ENCODE measurements around the gene LPCAT4.
"Not testable (repeated sequence)": the region's sequence is repeated elsewhere in the genome, so short reads cannot be mapped to it uniquely, and the experiment has no call there.

LPCAT4 gene

GRCh38 chr15:34353627-34354026, 13.4 kb downstream of the LPCAT4 start:
- ChIA-PET CTCF (no interaction called here), POLR2A (ENCODE audit: low non-redundant PET) (no interaction called here)
- no peak for DNase-seq (ENCODE audit: low spot score)
- no peak overlapping the region for H3K27ac ChIP-seq
- no peak for TF ChIP-seq CTCF (conservative IDR thresholded peaks at IDR 0.05; ENCODE audit: low read depth)

DNA sequence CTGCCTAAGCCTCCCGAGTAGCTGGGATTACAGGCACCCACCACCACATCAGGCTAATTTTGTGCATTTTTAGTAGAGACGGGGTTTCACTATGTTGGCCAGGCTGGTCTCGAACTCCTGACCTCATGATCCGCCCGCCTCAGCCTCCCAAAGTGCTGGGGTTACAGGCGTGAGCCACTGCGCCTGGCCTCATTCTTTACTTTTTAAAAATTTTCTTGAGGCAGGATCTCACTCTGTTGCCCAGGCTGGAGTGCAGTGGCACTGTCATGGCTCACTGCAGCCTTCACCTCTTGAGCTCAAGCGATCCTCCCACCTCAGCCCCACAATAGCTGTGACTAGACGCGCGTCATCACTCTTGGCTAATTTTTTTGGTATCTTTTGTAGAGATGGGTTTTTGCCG, 14.0 kb downstream of the LPCAT4 start:
- POLR2A ChIA-PET (ENCODE audit: low non-redundant PET): not testable (repeated sequence)

GRCh38 chr15:34349769-34350168, 17.2 kb downstream of the LPCAT4 start:
- ChIA-PET CTCF (interaction anchor here (0.6 kb wide), 1 partner anchor 91 kb away, joined by 5 read pairs; no protein-coding TSS in a partner anchor), POLR2A (ENCODE audit: low non-redundant PET) (no interaction called here)
- DNase-seq (ENCODE audit: low spot score): no peak
- no peak overlapping the region for H3K27ac ChIP-seq
- TF ChIP-seq CTCF (conservative IDR thresholded peaks at IDR 0.05; ENCODE audit: low read depth): no peak

More for the DNA sequence above, 14.0 kb downstream of the LPCAT4 start:
- H3K27ac ChIP-seq; CTCF ChIA-PET; DNase-seq (ENCODE audit: low spot score): not testable (repeated sequence)

DNA sequence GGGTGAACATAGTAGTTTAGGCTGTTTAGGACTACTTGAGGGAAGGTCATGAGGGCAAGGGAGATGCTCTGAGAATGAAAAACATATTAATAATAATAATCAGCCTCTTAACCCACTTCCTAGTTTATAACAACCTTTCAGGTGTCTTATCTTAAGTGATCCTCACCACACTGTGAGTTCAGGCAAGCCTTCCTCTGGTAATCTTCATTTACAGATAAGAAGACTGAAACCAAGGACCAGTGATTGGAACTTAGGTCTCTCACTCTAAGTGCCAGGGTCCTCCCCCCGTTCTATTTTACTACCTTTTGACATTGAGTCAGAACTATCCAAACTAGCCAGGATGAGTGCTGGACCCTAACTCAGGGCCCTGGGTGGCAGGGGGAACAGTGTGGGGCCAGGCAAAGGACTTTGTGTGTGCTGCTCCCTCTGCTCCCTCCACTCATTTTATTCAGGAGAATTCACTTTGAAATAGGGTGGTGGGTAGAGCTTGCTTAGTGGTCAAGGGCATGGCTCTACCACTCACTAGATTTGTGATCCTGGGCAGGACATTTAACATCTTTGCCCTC, 18.2 kb downstream of the LPCAT4 start:
- TF ChIP-seq CTCF (conservative IDR thresholded peaks at IDR 0.05; ENCODE audit: low read depth): no peak
- H3K27ac ChIP-seq: no peak overlapping the region
- DNase-seq (ENCODE audit: low spot score): no peak
- POLR2A ChIA-PET (ENCODE audit: low non-redundant PET): no interaction called here
- CTCF ChIA-PET: no interaction called here

DNA sequence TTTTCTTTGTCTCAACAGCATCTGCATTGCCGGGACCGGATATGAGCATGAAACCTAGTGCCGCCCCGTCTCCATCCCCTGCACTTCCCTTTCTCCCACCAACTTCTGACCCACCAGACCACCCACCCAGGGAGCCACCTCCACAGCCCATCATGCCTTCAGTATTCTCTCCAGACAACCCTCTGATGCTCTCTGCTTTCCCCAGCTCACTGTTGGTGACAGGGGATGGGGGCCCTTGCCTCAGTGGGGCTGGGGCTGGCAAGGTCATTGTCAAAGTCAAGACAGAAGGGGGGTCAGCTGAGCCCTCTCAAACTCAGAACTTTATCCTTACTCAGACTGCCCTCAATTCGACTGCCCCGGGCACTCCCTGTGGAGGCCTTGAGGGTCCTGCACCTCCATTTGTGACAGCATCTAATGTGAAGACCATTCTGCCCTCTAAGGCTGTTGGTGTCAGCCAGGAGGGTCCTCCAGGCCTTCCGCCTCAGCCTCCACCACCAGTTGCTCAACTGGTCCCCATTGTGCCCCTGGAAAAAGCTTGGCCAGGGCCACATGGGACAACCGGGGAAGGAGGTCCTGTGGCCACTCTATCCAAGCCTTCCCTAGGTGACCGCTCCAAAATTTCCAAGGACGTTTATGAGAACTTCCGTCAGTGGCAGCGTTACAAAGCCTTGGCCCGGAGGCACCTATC, 18.9 kb downstream of the LPCAT4 start:
- TF ChIP-seq CTCF (conservative IDR thresholded peaks at IDR 0.05; ENCODE audit: low read depth): no peak
- ChIA-PET CTCF (no interaction called here), POLR2A (ENCODE audit: low non-redundant PET) (no interaction called here)
- H3K27ac ChIP-seq: no peak overlapping the region
- DNase-seq (ENCODE audit: low spot score): no peak

DNA sequence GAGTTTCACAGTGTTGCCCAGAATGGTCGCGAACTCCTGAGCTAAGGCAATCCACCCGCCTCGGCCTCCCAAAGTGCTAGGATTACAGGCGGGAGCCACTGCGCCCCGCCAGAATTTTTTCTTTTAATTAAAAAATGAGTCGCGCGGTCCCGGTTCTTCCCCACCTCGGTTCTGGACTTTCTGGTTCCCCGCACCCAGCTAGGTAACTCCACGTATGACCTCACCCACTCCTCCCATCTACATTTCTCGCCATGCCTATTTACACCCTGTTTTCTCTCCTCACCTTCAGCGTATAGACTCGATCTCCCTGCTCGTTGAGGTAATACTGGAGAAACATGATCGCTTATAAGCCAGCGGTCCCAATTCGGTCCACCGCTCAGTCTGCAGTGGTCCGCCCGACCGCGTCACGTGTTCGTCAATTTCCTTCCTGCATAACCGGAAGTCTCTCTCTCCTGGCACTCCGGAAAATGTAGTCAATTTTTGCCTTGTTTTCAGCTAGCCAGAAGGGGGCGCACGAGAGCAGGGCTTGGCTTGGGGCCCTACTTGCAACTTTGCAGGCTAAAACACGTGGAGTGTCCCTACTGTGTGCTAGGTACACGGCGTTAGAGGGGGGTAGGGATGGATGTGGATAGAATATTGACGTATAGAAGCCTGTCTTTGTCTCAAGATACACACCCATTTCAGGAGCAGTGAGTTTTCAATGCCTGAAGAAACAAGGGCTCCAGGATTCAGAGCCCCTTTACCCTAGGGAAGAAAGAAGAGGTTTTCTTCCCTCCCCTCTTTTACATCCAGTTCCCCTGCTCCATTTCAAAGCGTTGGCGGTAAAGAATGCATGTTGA, 24.0 kb downstream of the LPCAT4 start, which contains the start of the genes NOP10 and NUTM1:
Gene NOP10, minus strand, starts transcription at position 400 of the 839 bp plus-strand sequence. Its CDS starts 63 bp downstream, at position 337.
Gene NUTM1, plus strand, starts transcription at position 579 of the 839 bp plus-strand sequence. CDS start 382 bp downstream, outside the sequence.
- peak within 1 kb of the TSS; percentile 88 for H3K27ac ChIP-seq
- DNase-seq (ENCODE audit: low spot score): peak; percentile 80
- TF ChIP-seq CTCF (conservative IDR thresholded peaks at IDR 0.05; ENCODE audit: low read depth): peak; percentile 98
- ChIA-PET POLR2A (ENCODE audit: low non-redundant PET) (interaction anchor here (0.7 to 1.0 kb wide), 3 partner anchors 111 to 241 kb away, joined by 3 to 7 read pairs (median 4); partner anchors contain the start of genes GOLGA8B and PGBD4), CTCF (interaction anchor here (0.6 to 2.3 kb wide), 6 partner anchors 13 to 458 kb away, joined by 3 to 22 read pairs (median 4); partner anchors contain the start of gene LPCAT4)

DNA sequence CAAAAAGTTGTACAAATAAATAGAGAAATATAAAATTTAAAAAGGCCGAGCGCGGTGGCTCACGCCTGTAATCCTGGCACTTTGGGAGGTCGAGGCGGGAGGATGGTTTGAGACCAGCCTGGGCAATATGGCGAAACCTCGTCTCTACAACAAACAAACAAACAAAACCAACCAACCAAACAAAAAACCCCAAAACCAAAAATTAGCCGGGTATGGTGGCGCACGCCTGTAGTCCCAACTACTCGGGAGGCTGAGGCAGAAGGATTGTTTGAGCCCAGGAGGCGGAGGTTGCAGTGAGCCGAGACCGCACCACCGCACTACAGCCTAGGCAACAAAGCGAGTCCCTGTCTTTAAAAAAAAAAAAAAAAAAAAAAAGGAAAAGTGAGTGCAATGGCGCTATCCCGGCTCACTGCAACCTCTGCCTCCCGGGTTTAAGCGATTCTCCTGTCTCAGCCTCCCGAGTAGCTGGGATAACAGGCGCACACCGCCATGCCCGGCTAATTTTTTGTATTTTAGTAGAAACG, 24.7 kb downstream of the LPCAT4 start:
- DNase-seq (ENCODE audit: low spot score): not testable (repeated sequence)
- H3K27ac ChIP-seq: peak overlapping the region; percentile 88
- POLR2A ChIA-PET (ENCODE audit: low non-redundant PET): interaction anchor here (0.7 to 1.0 kb wide), 3 partner anchors 110 to 241 kb away, joined by 3 to 7 read pairs (median 4); partner anchors contain the start of genes GOLGA8B and PGBD4
- CTCF ChIA-PET: interaction anchor here (0.6 to 2.3 kb wide), 5 partner anchors 13 to 241 kb away, joined by 3 to 22 read pairs (median 4); partner anchors contain the start of gene LPCAT4
